NCI-H2171 (cell line): ENCODE measurements around the gene MPC1.

Source experiments
- DNase-seq: peaks from one replicate; lab custom pipeline; 2025; lab: John Stamatoyannopoulos, UW

Gene MPC1

DNA sequence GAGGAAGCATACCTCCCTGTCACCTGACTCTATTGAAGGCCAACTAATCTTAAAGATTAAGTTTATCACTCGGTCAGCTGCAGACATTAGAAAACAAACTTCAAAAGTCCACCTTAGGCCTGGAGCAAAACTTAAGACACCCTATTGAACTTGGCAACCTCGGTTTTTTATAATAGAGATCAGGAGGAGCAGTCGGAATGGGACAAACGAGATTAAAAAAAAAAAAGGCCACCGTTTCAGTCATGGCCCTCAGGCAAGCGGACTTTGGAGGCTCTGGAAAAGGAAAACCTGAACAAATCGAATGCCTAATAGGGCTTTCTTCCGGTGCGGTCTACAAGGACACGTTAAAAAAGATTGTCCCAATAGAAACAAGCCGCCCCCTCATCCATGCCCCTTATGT, 67.3 kb downstream of the MPC1 start:
- DNase-seq = no peak
